A549 treated with ZK216348 at 1 μM for 4 hours (cell line): ENCODE data around the gene MARCHF3. TPM values are rescaled to one million over a fixed set of nuclear protein-coding genes. Genes with fewer than 3 reads are reported as not detected.

Experiments
- total RNA-seq: library from RNA; stranded (reverse); fragments of 200-300 nt; extraction: Qiagen RNA extraction; gene quantifications from 5 replicates; pipeline ENCODE4 v1.2.3, GENCODE V29; 2022; ENCODE audit warnings: low read depth

MARCHF3 gene
- 0.71 to 1.7 TPM (median 1.3 TPM) in 5 replicates for total RNA-seq

DNA sequence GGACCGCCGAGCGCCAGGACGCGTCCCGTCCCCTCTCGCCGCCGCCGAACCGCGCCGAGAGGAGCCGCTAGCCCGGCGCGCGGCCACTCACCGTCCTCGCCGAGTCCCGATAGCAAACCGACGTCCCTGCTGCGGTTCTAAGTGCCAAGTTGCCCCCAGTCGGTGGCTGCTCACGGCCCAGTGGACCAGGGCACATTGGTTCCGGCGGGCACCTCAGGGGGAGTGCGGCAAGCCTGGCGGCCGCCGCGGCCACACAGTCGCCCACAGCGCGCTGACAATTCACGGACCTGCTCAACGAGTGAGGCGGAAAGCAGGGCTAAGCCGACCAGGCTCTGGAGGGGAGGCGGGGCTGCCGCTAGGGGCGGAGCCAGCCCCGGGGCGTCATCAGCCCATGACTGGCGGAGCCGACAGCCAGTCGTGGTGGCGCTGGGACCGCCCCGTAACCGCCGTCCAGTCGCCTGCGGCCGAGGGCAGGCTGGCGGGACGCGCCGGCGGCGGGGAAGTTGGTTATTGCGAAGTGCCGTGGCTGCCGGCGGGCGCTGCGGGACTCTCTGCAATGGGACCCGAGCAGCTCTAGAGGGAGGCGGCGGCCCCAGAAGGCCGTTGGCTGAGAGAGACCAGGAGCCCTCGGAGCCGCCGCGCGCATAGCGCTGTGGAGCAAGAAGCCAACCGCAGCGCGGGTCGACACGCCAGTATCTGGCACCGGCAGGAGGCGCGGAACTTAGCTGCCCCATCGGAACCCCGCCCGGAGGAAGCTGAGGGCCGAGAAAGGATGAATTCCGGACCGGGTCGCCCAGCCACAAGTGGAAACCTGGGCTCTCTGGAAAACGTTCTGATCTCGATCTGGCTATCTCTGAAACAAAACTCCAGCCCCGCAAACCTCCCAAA, at the start of gene MARCHF3:
Gene MARCHF3, minus strand, starts transcription at position 300 of the 888 bp plus-strand sequence. CDS start 112,387 bp downstream, outside the sequence.

DNA sequence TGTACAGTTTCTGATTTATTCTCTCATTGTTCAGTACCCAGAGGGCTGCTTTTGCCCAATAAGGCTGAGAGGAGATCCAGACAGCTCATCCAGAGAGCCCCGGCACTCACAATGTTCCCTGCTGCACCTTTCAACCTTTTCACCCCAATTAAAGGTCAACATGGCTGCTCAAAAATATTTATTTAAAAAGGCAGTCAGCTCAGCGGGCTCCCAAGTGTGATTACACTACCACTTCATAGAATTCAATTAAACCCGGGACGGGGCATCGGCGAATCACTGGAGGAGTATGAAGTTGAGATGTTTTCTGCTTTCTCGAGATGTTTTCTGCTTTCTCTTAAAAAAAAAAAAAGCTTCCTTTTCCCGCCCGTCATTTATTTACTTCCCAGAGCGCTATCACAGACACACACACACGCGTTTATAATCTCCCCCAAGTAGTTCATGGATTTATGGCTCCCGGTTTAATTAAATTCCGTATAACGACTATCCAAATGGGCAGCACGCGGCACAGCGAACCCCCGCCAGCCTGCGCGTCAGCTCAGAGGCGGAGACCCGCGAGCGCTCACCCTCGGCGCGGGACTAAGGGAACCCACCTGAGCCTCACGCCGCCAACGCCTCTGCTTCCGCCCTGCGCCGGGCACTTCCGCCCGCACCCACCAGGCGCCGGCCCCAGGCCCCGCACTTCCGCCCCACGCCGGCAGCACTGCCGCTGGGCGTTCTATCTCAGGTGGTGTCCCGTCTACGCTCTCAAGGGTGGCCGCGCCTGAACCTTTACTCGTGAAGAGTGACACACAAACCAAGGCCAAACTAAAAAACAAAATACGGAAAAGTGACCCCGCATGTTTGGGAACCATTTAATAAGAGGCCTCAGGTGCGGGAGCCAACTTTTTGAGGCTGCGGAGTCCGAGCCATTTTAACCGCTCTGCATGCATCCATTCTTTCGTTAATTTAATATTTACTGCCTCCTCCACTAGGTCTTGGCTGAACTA, 42.8 kb upstream of the MARCHF3 start, which contains the start of gene C5orf63:
Gene C5orf63, minus strand, starts transcription at position 642 of the 986 bp plus-strand sequence. CDS start 14,507 bp downstream, outside the sequence.

Other genes with a start within 250 kb of the MARCHF3 start
- 2.4 to 6.2 TPM (median 4.0 TPM) in 5 replicates for gene C5orf63, start 42.9 kb upstream of the MARCHF3 start, total RNA-seq